K562 (cell line): ENCODE measurements around the gene TEX22. TPM values are rescaled to one million over a fixed set of nuclear protein-coding genes. Genes with fewer than 3 reads are reported as not detected.

ENCODE experiments used
- ATAC-seq: fragments of 200-7000 bp; cut with Tn5 transposase; 3 replicates; pipeline ENCODE4 v1.9.1; 2020; ENCODE audit warnings: moderate library complexity
- BruUV-seq: library from RNA; stranded (reverse); fragments of 400-500 nt; replicated peaks from 2 replicates; lab custom pipeline; 2021; lab: Mats Ljungman, UMichigan
- CTCF ChIA-PET: fragments of 300-600 bp; formaldehyde crosslinking; extraction: SDS; loops from one replicate; lab custom pipeline; 2021; ENCODE audit warnings: low intra/inter-chr PET ratio; lab: Yijun Ruan, JAX
- POLR2A ChIA-PET: fragments of 300-600, 350-650 bp; sonication (Branson Sonifier 250); formaldehyde crosslinking; extraction: SDS; loops from one replicate; lab custom pipeline; 2021; ENCODE audit warnings: antibody characterized with exemption, inconsistent platforms; lab: Yijun Ruan, JAX
- DNase-seq, 4 experiments: peaks; one replicate each; pipeline versions ENCODE4 v3.0.0 to v3.0.0-alpha.2; 2011 to 2018; ENCODE audit warnings: low spot score in 3 of 4, mixed read lengths in 3 of 4; ENCODE audit errors: extremely low read depth in 1 of 4
- FAIRE-seq: peaks from 2 replicates; lab custom pipeline; 2011; peaks lifted over from hg19 to GRCh38; lab: Jason Lieb, UNC
- H2AFZ ChIP-seq: 2 replicates; pipeline ENCODE4 v1.6.0; 2011; ENCODE audit warnings: low read depth, low read length, control low read depth, inconsistent platforms
- H3K27ac ChIP-seq: fragments of 200-600 bp; 3 replicates; pipeline ENCODE4 v1.8.0; 2011; ENCODE audit warnings: low read depth, mild to moderate bottlenecking, control low read depth, inconsistent platforms, low read length, moderate library complexity, mixed read lengths; ENCODE audit errors: extremely low read depth
- H3K27me3 ChIP-seq, 2 experiments: fragments of 300-600 bp in 1 of 2; 2 replicates in 1 of 2; 3 replicates in 1 of 2; pipeline versions ENCODE4 v1.6.0 to v1.8.0; 2011; ENCODE audit warnings: inconsistent platforms in 2 of 2, low read length in 2 of 2, mild to moderate bottlenecking in 1 of 2, mixed read lengths in 1 of 2, moderate library complexity in 1 of 2; ENCODE audit not compliant: control insufficient read depth in 2 of 2, insufficient read depth in 2 of 2
- H3K36me3 ChIP-seq: fragments of 300-600 bp; 3 replicates; pipeline ENCODE4 v1.8.0; 2011; ENCODE audit warnings: mild to moderate bottlenecking, low read length, inconsistent platforms; ENCODE audit not compliant: control insufficient read depth, insufficient read depth
- H3K4me1 ChIP-seq, 2 experiments: fragments of 200-600 bp in 1 of 2; replicated peaks in 1 of 2; 2 replicates in 1 of 2; 3 replicates in 1 of 2; pipeline versions ENCODE4 v1.5.1 to v1.8.0; 2011; ENCODE audit warnings: inconsistent platforms in 2 of 2, low read length in 2 of 2, mild to moderate bottlenecking in 1 of 2, mixed read lengths in 1 of 2, moderate library complexity in 1 of 2; ENCODE audit not compliant: control insufficient read depth in 2 of 2, insufficient read depth in 2 of 2
- H3K4me2 ChIP-seq: 2 replicates; pipeline ENCODE4 v1.6.1; 2011; ENCODE audit warnings: low read length, control low read depth, inconsistent platforms, mixed read lengths; ENCODE audit not compliant: insufficient read depth
- H3K4me3 ChIP-seq: fragments of 200-600 bp; sonication (generic), shearing (Covaris generic); 2 replicates; pipeline ENCODE4 v1.5.1; 2016; ENCODE audit warnings: control low read depth, inconsistent platforms
- H3K79me2 ChIP-seq: fragments of 200-600 bp; 3 replicates; pipeline ENCODE4 v1.8.0; 2011; ENCODE audit warnings: low read length, inconsistent platforms; ENCODE audit not compliant: control insufficient read depth, insufficient read depth
- H3K9ac ChIP-seq, 2 experiments: 2 replicates each; pipeline versions ENCODE4 v1.6.0 to v1.6.1; 2011; ENCODE audit warnings: low read depth in 2 of 2, low read length in 2 of 2, control low read depth in 1 of 2, inconsistent platforms in 1 of 2, mild to moderate bottlenecking in 1 of 2, mixed read lengths in 1 of 2; ENCODE audit not compliant: insufficient read depth in 1 of 2
- H3K9me1 ChIP-seq: one replicate; pipeline ENCODE4 v1.6.0; 2011; ENCODE audit warnings: inconsistent platforms, mild to moderate bottlenecking, low read length, moderate library complexity; ENCODE audit not compliant: control insufficient read depth, insufficient read depth
- H3K9me3 ChIP-seq: replicated peaks from 2 replicates; pipeline ENCODE4 v1.5.1; 2011; ENCODE audit warnings: low read depth, low read length, inconsistent platforms; ENCODE audit not compliant: control insufficient read depth, insufficient read depth
- H4K20me1 ChIP-seq: replicated peaks from 2 replicates; pipeline ENCODE4 v1.6.1; 2011; ENCODE audit warnings: low read length, inconsistent platforms, mixed read lengths; ENCODE audit not compliant: control insufficient read depth, insufficient read depth
- ILF3 ChIP-seq: fragments of 450-650 bp; IDR thresholded peaks from 2 replicates; pipeline ENCODE4 v1.6.1; 2018; ENCODE audit warnings: antibody characterized with exemption, mild to moderate bottlenecking, moderate library complexity, borderline replicate concordance
- L3MBTL2 ChIP-seq: fragments of 450-650 bp; IDR thresholded peaks from 2 replicates; pipeline ENCODE4 v1.6.1; 2016; ENCODE audit warnings: mild to moderate bottlenecking, moderate library complexity
- NR3C1 ChIP-seq: sonication (generic); formaldehyde crosslinking; IDR thresholded peaks from 2 replicates; pipeline ENCODE4 v1.8.1; 2022; ENCODE audit warnings: missing genetic modification reagents
- PYGO2 ChIP-seq: fragments of 450-650 bp; IDR thresholded peaks from 2 replicates; pipeline ENCODE4 v1.6.1; 2016; ENCODE audit warnings: mild to moderate bottlenecking, missing genetic modification characterization, moderate library complexity, missing compliant biosample characterization
- ZNF197 ChIP-seq: fragments of 200-800 bp; sonication (Bioruptor generic); IDR thresholded peaks from 2 replicates; pipeline ENCODE4 v1.6.1; 2016; ENCODE audit warnings: low read depth, missing genetic modification characterization, missing compliant biosample characterization
- ZNF274 ChIP-seq: IDR thresholded peaks from 2 replicates; pipeline ENCODE4 v1.6.1; 2011; ENCODE audit warnings: low read depth, mild to moderate bottlenecking, low read length, moderate library complexity, borderline replicate concordance
- WGBS: fragments of 100-300 bp; shearing (Covaris generic); methylation state at CpG from one replicate; pipeline ENCODE4 v1.1.6; 2016; ENCODE audit warnings: low coverage, mixed read lengths; ENCODE audit not compliant: insufficient coverage; ENCODE audit errors: missing lambda C conversion rate; 5-methylcytosine and 5-hydroxymethylcytosine counted together
- in situ Hi-C: fragments of 300-500 bp; cut with MboI; formaldehyde crosslinking; loops from 4 replicates; pipeline ENCODE4 v1.15.0; 2018; ENCODE audit warnings: inconsistent platforms, mixed read lengths
- intact Hi-C: fragments of 100-400 bp; cut with micrococcal nuclease; formaldehyde crosslinking; loops from 2 replicates; pipeline ENCODE4 v1.14.2; 2022
- polyA plus RNA-seq, 8 experiments: library from polyadenylated mRNA; depleted of rRNA in 4 of 8; stranded (reverse) in 5 of 8; unstranded in 3 of 8; fragments of >200 nt; fragmentation: Nextera tagmentation in 2 of 8; fragmentation: Illumina TruSeq in 1 of 8; extraction: Ambion mirVana in 2 of 8; extraction: Trizol in 1 of 8; gene quantifications; 2 replicates each; pipeline versions ENCODE4 v1.2.1 to v1.2.3, GENCODE V29; 2011 to 2014; ENCODE audit warnings: inconsistent platforms in 1 of 8, missing spikeins in 1 of 8
- total RNA-seq, 7 experiments: library from RNA; depleted of rRNA in 6 of 7; stranded (reverse); fragments of >200 nt in 6 of 7; fragmentation: Illumina TruSeq in 2 of 7; extraction: Trizol in 2 of 7; gene quantifications; 2 replicates each; pipeline versions ENCODE4 v1.2.1 to v1.2.3, GENCODE V29; 2011 to 2021; ENCODE audit warnings: low replicate concordance in 1 of 7
- TF ChIP-seq, protein P1 (sequence below): fragments of 450-650 bp; IDR thresholded peaks from 2 replicates; pipeline ENCODE4 v1.6.1; 2016; ENCODE audit warnings: mild to moderate bottlenecking, moderate library complexity
- TF ChIP-seq, protein P2 (sequence below), 3 experiments: IDR thresholded peaks in 2 of 3; conservative IDR thresholded peaks in 1 of 3; 2 replicates each; pipeline ENCODE4 v1.5.1; 2011 to 2012; ENCODE audit warnings: low read length in 3 of 3, mild to moderate bottlenecking in 3 of 3, control low read depth in 2 of 3, improper control_type of control experiment in 1 of 3, inconsistent platforms in 1 of 3, low read depth in 1 of 3, mixed read lengths in 1 of 3, moderate library complexity in 1 of 3; ENCODE audit not compliant: insufficient read depth in 2 of 3

Gene TEX22
- total and polyA plus RNA-seq, 9 of the 15 experiments (the other 6 are each of a cell fraction or from before 2014, with no cell fraction given) = 0.04 to 1.7 (median 0.23) TPM; not detected in 2

DNA sequence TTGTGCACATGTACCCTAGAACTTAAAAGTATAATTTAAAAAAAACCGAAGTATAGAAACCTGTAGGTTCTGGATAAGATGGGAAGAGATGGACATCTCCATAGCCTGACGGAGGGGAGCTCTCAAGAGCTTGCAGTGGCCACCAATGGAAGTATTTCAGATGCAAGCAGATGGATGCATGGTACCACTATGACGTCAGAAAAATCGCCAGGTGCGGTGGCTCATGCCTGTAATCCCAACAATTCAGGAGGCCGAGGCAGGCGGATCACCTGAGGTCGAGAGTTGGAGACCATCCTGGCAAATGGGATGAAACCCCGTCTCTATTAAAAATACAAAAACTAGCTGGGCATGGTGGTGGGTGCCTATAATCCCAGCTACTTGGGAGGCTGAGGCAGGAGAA, 3.4 kb downstream of the TEX22 start:
- FAIRE-seq (no peak), DNase-seq (no peak), ATAC-seq (no peak)
- Histone ChIP-seq H3K4me3 (no peak overlapping the region), H3K4me2 (no peak overlapping the region), H3K36me3 (peaks cover 21% of the 10 kb centered on the region; the same call in 2 of the 3 replicates), H3K27ac (no peak overlapping the region), H2AFZ (no peak overlapping the region), H3K9me1 (no peaks in the 10 kb centered on the region), H3K79me2 (peaks cover 16% of the 10 kb centered on the region), H3K9me3 (peaks cover 7% of the 10 kb centered on the region), H3K27me3 (no peaks in the 10 kb centered on the region), H3K4me1 (peaks cover 5 to 34% of the 10 kb centered on the region in 2 experiments; a peak in 4 of 5 replicates), H4K20me1 (no peaks in the 10 kb centered on the region), H3K9ac (no peak overlapping the region)
- 97% methylated on average over 8 of the region's 9 CpGs for WGBS
- in situ Hi-C loops (no loop called here), intact Hi-C loops (no loop called here)
- BruUV-seq = no TSS peak
- ChIA-PET CTCF (no interaction called here), POLR2A (no interaction called here)
- TF ChIP-seq, protein P1, sequence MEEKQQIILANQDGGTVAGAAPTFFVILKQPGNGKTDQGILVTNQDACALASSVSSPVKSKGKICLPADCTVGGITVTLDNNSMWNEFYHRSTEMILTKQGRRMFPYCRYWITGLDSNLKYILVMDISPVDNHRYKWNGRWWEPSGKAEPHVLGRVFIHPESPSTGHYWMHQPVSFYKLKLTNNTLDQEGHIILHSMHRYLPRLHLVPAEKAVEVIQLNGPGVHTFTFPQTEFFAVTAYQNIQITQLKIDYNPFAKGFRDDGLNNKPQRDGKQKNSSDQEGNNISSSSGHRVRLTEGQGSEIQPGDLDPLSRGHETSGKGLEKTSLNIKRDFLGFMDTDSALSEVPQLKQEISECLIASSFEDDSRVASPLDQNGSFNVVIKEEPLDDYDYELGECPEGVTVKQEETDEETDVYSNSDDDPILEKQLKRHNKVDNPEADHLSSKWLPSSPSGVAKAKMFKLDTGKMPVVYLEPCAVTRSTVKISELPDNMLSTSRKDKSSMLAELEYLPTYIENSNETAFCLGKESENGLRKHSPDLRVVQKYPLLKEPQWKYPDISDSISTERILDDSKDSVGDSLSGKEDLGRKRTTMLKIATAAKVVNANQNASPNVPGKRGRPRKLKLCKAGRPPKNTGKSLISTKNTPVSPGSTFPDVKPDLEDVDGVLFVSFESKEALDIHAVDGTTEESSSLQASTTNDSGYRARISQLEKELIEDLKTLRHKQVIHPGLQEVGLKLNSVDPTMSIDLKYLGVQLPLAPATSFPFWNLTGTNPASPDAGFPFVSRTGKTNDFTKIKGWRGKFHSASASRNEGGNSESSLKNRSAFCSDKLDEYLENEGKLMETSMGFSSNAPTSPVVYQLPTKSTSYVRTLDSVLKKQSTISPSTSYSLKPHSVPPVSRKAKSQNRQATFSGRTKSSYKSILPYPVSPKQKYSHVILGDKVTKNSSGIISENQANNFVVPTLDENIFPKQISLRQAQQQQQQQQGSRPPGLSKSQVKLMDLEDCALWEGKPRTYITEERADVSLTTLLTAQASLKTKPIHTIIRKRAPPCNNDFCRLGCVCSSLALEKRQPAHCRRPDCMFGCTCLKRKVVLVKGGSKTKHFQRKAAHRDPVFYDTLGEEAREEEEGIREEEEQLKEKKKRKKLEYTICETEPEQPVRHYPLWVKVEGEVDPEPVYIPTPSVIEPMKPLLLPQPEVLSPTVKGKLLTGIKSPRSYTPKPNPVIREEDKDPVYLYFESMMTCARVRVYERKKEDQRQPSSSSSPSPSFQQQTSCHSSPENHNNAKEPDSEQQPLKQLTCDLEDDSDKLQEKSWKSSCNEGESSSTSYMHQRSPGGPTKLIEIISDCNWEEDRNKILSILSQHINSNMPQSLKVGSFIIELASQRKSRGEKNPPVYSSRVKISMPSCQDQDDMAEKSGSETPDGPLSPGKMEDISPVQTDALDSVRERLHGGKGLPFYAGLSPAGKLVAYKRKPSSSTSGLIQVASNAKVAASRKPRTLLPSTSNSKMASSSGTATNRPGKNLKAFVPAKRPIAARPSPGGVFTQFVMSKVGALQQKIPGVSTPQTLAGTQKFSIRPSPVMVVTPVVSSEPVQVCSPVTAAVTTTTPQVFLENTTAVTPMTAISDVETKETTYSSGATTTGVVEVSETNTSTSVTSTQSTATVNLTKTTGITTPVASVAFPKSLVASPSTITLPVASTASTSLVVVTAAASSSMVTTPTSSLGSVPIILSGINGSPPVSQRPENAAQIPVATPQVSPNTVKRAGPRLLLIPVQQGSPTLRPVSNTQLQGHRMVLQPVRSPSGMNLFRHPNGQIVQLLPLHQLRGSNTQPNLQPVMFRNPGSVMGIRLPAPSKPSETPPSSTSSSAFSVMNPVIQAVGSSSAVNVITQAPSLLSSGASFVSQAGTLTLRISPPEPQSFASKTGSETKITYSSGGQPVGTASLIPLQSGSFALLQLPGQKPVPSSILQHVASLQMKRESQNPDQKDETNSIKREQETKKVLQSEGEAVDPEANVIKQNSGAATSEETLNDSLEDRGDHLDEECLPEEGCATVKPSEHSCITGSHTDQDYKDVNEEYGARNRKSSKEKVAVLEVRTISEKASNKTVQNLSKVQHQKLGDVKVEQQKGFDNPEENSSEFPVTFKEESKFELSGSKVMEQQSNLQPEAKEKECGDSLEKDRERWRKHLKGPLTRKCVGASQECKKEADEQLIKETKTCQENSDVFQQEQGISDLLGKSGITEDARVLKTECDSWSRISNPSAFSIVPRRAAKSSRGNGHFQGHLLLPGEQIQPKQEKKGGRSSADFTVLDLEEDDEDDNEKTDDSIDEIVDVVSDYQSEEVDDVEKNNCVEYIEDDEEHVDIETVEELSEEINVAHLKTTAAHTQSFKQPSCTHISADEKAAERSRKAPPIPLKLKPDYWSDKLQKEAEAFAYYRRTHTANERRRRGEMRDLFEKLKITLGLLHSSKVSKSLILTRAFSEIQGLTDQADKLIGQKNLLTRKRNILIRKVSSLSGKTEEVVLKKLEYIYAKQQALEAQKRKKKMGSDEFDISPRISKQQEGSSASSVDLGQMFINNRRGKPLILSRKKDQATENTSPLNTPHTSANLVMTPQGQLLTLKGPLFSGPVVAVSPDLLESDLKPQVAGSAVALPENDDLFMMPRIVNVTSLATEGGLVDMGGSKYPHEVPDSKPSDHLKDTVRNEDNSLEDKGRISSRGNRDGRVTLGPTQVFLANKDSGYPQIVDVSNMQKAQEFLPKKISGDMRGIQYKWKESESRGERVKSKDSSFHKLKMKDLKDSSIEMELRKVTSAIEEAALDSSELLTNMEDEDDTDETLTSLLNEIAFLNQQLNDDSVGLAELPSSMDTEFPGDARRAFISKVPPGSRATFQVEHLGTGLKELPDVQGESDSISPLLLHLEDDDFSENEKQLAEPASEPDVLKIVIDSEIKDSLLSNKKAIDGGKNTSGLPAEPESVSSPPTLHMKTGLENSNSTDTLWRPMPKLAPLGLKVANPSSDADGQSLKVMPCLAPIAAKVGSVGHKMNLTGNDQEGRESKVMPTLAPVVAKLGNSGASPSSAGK = peak; percentile 81
- TF ChIP-seq ZNF274 (no peak), ILF3 (no peak), PYGO2 (tag) (no peak), L3MBTL2 (peak; percentile 24; the same call in 1 of the 2 replicates), NR3C1 (CRISPR knock-in tag) (no peak), ZNF197 (CRISPR knock-in tag) (no peak)
- TF ChIP-seq, protein P2, sequence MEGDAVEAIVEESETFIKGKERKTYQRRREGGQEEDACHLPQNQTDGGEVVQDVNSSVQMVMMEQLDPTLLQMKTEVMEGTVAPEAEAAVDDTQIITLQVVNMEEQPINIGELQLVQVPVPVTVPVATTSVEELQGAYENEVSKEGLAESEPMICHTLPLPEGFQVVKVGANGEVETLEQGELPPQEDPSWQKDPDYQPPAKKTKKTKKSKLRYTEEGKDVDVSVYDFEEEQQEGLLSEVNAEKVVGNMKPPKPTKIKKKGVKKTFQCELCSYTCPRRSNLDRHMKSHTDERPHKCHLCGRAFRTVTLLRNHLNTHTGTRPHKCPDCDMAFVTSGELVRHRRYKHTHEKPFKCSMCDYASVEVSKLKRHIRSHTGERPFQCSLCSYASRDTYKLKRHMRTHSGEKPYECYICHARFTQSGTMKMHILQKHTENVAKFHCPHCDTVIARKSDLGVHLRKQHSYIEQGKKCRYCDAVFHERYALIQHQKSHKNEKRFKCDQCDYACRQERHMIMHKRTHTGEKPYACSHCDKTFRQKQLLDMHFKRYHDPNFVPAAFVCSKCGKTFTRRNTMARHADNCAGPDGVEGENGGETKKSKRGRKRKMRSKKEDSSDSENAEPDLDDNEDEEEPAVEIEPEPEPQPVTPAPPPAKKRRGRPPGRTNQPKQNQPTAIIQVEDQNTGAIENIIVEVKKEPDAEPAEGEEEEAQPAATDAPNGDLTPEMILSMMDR (IDR thresholded peaks at IDR 0.05 in 2 of 3, conservative IDR thresholded peaks at IDR 0.05 in 1 of 3; ENCODE audit: insufficient read depth in 2 of 3, low read depth in 1 of 3, low read length in 3 of 3) = no peak
